K562 (cell line): ENCODE measurements around the gene DUSP3. TPM values are rescaled to one million over a fixed set of nuclear protein-coding genes. Genes with fewer than 3 reads are reported as not detected.

Source experiments
- ATAC-seq: fragments of 200-7000 bp; cut with Tn5 transposase; 3 replicates; pipeline ENCODE4 v1.9.1; 2020; ENCODE audit warnings: moderate library complexity
- BruUV-seq: library from RNA; stranded (reverse); fragments of 400-500 nt; replicated peaks from 2 replicates; lab custom pipeline; 2021; lab: Mats Ljungman, UMichigan
- CTCF ChIA-PET: fragments of 300-600 bp; formaldehyde crosslinking; extraction: SDS; loops from one replicate; lab custom pipeline; 2021; ENCODE audit warnings: low intra/inter-chr PET ratio; lab: Yijun Ruan, JAX
- POLR2A ChIA-PET: fragments of 300-600, 350-650 bp; sonication (Branson Sonifier 250); formaldehyde crosslinking; extraction: SDS; loops from one replicate; lab custom pipeline; 2021; ENCODE audit warnings: antibody characterized with exemption, inconsistent platforms; lab: Yijun Ruan, JAX
- DNase-seq, 4 experiments: peaks; one replicate each; pipeline versions ENCODE4 v3.0.0 to v3.0.0-alpha.2; 2011 to 2018; ENCODE audit warnings: low spot score in 3 of 4, mixed read lengths in 3 of 4; ENCODE audit errors: extremely low read depth in 1 of 4
- FAIRE-seq: peaks from 2 replicates; lab custom pipeline; 2011; peaks lifted over from hg19 to GRCh38; lab: Jason Lieb, UNC
- H2AFZ ChIP-seq: 2 replicates; pipeline ENCODE4 v1.6.0; 2011; ENCODE audit warnings: low read depth, low read length, control low read depth, inconsistent platforms
- H3K27ac ChIP-seq: fragments of 200-600 bp; 3 replicates; pipeline ENCODE4 v1.8.0; 2011; ENCODE audit warnings: low read depth, mild to moderate bottlenecking, control low read depth, inconsistent platforms, low read length, moderate library complexity, mixed read lengths; ENCODE audit errors: extremely low read depth
- H3K27me3 ChIP-seq, 2 experiments: fragments of 300-600 bp in 1 of 2; 2 replicates in 1 of 2; 3 replicates in 1 of 2; pipeline versions ENCODE4 v1.6.0 to v1.8.0; 2011; ENCODE audit warnings: inconsistent platforms in 2 of 2, low read length in 2 of 2, mild to moderate bottlenecking in 1 of 2, mixed read lengths in 1 of 2, moderate library complexity in 1 of 2; ENCODE audit not compliant: control insufficient read depth in 2 of 2, insufficient read depth in 2 of 2
- H3K36me3 ChIP-seq: fragments of 300-600 bp; 3 replicates; pipeline ENCODE4 v1.8.0; 2011; ENCODE audit warnings: mild to moderate bottlenecking, low read length, inconsistent platforms; ENCODE audit not compliant: control insufficient read depth, insufficient read depth
- H3K4me1 ChIP-seq, 2 experiments: fragments of 200-600 bp in 1 of 2; replicated peaks in 1 of 2; 2 replicates in 1 of 2; 3 replicates in 1 of 2; pipeline versions ENCODE4 v1.5.1 to v1.8.0; 2011; ENCODE audit warnings: inconsistent platforms in 2 of 2, low read length in 2 of 2, mild to moderate bottlenecking in 1 of 2, mixed read lengths in 1 of 2, moderate library complexity in 1 of 2; ENCODE audit not compliant: control insufficient read depth in 2 of 2, insufficient read depth in 2 of 2
- H3K4me2 ChIP-seq: 2 replicates; pipeline ENCODE4 v1.6.1; 2011; ENCODE audit warnings: low read length, control low read depth, inconsistent platforms, mixed read lengths; ENCODE audit not compliant: insufficient read depth
- H3K4me3 ChIP-seq: fragments of 200-600 bp; sonication (generic), shearing (Covaris generic); 2 replicates; pipeline ENCODE4 v1.5.1; 2016; ENCODE audit warnings: control low read depth, inconsistent platforms
- H3K79me2 ChIP-seq: fragments of 200-600 bp; 3 replicates; pipeline ENCODE4 v1.8.0; 2011; ENCODE audit warnings: low read length, inconsistent platforms; ENCODE audit not compliant: control insufficient read depth, insufficient read depth
- H3K9ac ChIP-seq, 2 experiments: 2 replicates each; pipeline versions ENCODE4 v1.6.0 to v1.6.1; 2011; ENCODE audit warnings: low read depth in 2 of 2, low read length in 2 of 2, control low read depth in 1 of 2, inconsistent platforms in 1 of 2, mild to moderate bottlenecking in 1 of 2, mixed read lengths in 1 of 2; ENCODE audit not compliant: insufficient read depth in 1 of 2
- H3K9me1 ChIP-seq: one replicate; pipeline ENCODE4 v1.6.0; 2011; ENCODE audit warnings: inconsistent platforms, mild to moderate bottlenecking, low read length, moderate library complexity; ENCODE audit not compliant: control insufficient read depth, insufficient read depth
- H3K9me3 ChIP-seq: replicated peaks from 2 replicates; pipeline ENCODE4 v1.5.1; 2011; ENCODE audit warnings: low read depth, low read length, inconsistent platforms; ENCODE audit not compliant: control insufficient read depth, insufficient read depth
- H4K20me1 ChIP-seq: replicated peaks from 2 replicates; pipeline ENCODE4 v1.6.1; 2011; ENCODE audit warnings: low read length, inconsistent platforms, mixed read lengths; ENCODE audit not compliant: control insufficient read depth, insufficient read depth
- DDX20 ChIP-seq: fragments of 450-650 bp; IDR thresholded peaks from 2 replicates; pipeline ENCODE4 v1.6.1; 2016; ENCODE audit warnings: missing genetic modification characterization, low read depth, mild to moderate bottlenecking, missing compliant biosample characterization, moderate library complexity
- KDM4B ChIP-seq, 2 experiments: fragments of 450-650 bp in 1 of 2; sonication (generic) in 1 of 2; IDR thresholded peaks; 2 replicates each; pipeline ENCODE4 v1.6.1; 2016 to 2017; ENCODE audit warnings: borderline replicate concordance in 2 of 2, antibody characterized with exemption in 1 of 2, low read depth in 1 of 2, mild to moderate bottlenecking in 1 of 2
- NFIC ChIP-seq: fragments of 450-650 bp; IDR thresholded peaks from 2 replicates; pipeline ENCODE4 v1.6.1; 2017; ENCODE audit warnings: mild to moderate bottlenecking, inconsistent platforms
- ZNF175 ChIP-seq: fragments of 200-800 bp; sonication (Bioruptor generic); IDR thresholded peaks from 2 replicates; pipeline ENCODE4 v1.6.1; 2016; ENCODE audit warnings: low read depth, mild to moderate bottlenecking, missing genetic modification characterization, missing compliant biosample characterization
- ZNF695 ChIP-seq: fragments of 450-650 bp; formaldehyde crosslinking; IDR thresholded peaks from 2 replicates; pipeline ENCODE4 v1.4.0; 2020; ENCODE audit warnings: mild to moderate bottlenecking, moderate library complexity
- WGBS: fragments of 100-300 bp; shearing (Covaris generic); methylation state at CpG from one replicate; pipeline ENCODE4 v1.1.6; 2016; ENCODE audit warnings: low coverage, mixed read lengths; ENCODE audit not compliant: insufficient coverage; ENCODE audit errors: missing lambda C conversion rate; 5-methylcytosine and 5-hydroxymethylcytosine counted together
- in situ Hi-C: fragments of 300-500 bp; cut with MboI; formaldehyde crosslinking; loops from 4 replicates; pipeline ENCODE4 v1.15.0; 2018; ENCODE audit warnings: inconsistent platforms, mixed read lengths
- intact Hi-C: fragments of 100-400 bp; cut with micrococcal nuclease; formaldehyde crosslinking; loops from 2 replicates; pipeline ENCODE4 v1.14.2; 2022
- polyA plus RNA-seq, 8 experiments: library from polyadenylated mRNA; depleted of rRNA in 4 of 8; stranded (reverse) in 5 of 8; unstranded in 3 of 8; fragments of >200 nt; fragmentation: Nextera tagmentation in 2 of 8; fragmentation: Illumina TruSeq in 1 of 8; extraction: Ambion mirVana in 2 of 8; extraction: Trizol in 1 of 8; gene quantifications; 2 replicates each; pipeline versions ENCODE4 v1.2.1 to v1.2.3, GENCODE V29; 2011 to 2014; ENCODE audit warnings: inconsistent platforms in 1 of 8, missing spikeins in 1 of 8
- total RNA-seq, 7 experiments: library from RNA; depleted of rRNA in 6 of 7; stranded (reverse); fragments of >200 nt in 6 of 7; fragmentation: Illumina TruSeq in 2 of 7; extraction: Trizol in 2 of 7; gene quantifications; 2 replicates each; pipeline versions ENCODE4 v1.2.1 to v1.2.3, GENCODE V29; 2011 to 2021; ENCODE audit warnings: low replicate concordance in 1 of 7
- TF ChIP-seq, protein P1 (sequence below): IDR thresholded peaks from 3 replicates; pipeline ENCODE4 v1.6.1; 2011; ENCODE audit warnings: borderline replicate concordance, mild to moderate bottlenecking; ENCODE audit not compliant: insufficient read length, insufficient read depth
- TF ChIP-seq, protein P2 (sequence below): fragments of 250-450 bp; sonication (Bioruptor Pico); IDR thresholded peaks from 2 replicates; pipeline ENCODE4 v1.8.0; 2022; ENCODE audit warnings: moderate library complexity, mild to moderate bottlenecking, inconsistent platforms
- TF ChIP-seq, protein P3 (sequence below): sonication (generic); formaldehyde crosslinking; IDR thresholded peaks from 2 replicates; pipeline ENCODE4 v1.8.0; 2022; ENCODE audit warnings: missing genetic modification reagents, mild to moderate bottlenecking, moderate library complexity, borderline replicate concordance
- TF ChIP-seq, protein P4 (sequence below): fragments of 250-450 bp; sonication (Bioruptor Pico); IDR thresholded peaks from 2 replicates; pipeline ENCODE4 v1.8.0; 2021; ENCODE audit warnings: mild to moderate bottlenecking, moderate library complexity

The DUSP3 gene
- total and polyA plus RNA-seq, 9 of the 15 experiments (the other 6 are each of a cell fraction or from before 2014, with no cell fraction given): 4.1 to 19.8 (median 12.3) TPM

DNA sequence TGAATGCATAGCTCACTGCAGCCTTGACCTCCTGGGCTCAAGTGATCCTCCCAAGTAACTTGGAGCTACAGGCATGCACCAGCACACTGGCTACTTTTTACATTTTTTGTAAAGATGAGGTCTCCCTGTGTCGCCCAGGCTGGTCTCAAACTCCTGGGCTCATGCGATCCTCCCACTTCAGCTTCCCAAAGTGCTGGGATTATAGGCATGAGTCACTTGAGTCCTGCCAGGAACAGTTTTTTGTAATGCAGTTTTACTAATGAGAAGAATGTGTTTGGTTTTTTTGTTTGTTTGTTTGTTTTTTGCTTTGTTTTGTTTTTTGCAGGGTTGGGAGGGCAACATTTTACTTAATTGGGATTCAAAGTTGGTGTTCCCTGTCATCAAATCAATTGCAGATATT is 42.4 kb downstream of the DUSP3 start:
- no peak for ATAC-seq
- intact Hi-C loops (no loop called here), in situ Hi-C loops (no loop called here)
- POLR2A ChIA-PET: interaction anchor here (1.0 kb wide), 1 partner anchor 21 kb away, joined by 5 read pairs; no protein-coding TSS in a partner anchor
- no peaks in the 10 kb centered on the region for H3K36me3 ChIP-seq
- WGBS: 6% methylated on average over 2 of the region's 2 CpGs
- H3K4me3 ChIP-seq: no peak overlapping the region
- no peaks in the 10 kb centered on the region for H3K9me3 ChIP-seq
- peaks cover 10 to 11% of the 10 kb centered on the region in 2 experiments for H3K27me3 ChIP-seq
- no peak overlapping the region for H3K9ac ChIP-seq
- CTCF ChIA-PET: no interaction called here
- peaks cover 2% of the 10 kb centered on the region for H3K9me1 ChIP-seq
- TF ChIP-seq ZNF695 (CRISPR knock-in tag) (no peak), ZNF175 (CRISPR knock-in tag) (no peak), NFIC (no peak), KDM4B (IDR thresholded peaks at IDR 0.05; ENCODE audit: borderline replicate concordance in 2 of 2, low read depth in 1 of 2) (no peak), DDX20 (tag) (no peak)
- TF ChIP-seq, protein P1, sequence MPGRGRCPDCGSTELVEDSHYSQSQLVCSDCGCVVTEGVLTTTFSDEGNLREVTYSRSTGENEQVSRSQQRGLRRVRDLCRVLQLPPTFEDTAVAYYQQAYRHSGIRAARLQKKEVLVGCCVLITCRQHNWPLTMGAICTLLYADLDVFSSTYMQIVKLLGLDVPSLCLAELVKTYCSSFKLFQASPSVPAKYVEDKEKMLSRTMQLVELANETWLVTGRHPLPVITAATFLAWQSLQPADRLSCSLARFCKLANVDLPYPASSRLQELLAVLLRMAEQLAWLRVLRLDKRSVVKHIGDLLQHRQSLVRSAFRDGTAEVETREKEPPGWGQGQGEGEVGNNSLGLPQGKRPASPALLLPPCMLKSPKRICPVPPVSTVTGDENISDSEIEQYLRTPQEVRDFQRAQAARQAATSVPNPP: no peak
- TF ChIP-seq, protein P2, sequence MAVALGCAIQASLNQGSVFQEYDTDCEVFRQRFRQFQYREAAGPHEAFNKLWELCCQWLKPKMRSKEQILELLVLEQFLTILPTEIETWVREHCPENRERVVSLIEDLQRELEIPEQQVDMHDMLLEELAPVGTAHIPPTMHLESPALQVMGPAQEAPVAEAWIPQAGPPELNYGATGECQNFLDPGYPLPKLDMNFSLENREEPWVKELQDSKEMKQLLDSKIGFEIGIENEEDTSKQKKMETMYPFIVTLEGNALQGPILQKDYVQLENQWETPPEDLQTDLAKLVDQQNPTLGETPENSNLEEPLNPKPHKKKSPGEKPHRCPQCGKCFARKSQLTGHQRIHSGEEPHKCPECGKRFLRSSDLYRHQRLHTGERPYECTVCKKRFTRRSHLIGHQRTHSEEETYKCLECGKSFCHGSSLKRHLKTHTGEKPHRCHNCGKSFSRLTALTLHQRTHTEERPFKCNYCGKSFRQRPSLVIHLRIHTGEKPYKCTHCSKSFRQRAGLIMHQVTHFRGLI (CRISPR knock-in tag): no peak
- TF ChIP-seq, protein P3, sequence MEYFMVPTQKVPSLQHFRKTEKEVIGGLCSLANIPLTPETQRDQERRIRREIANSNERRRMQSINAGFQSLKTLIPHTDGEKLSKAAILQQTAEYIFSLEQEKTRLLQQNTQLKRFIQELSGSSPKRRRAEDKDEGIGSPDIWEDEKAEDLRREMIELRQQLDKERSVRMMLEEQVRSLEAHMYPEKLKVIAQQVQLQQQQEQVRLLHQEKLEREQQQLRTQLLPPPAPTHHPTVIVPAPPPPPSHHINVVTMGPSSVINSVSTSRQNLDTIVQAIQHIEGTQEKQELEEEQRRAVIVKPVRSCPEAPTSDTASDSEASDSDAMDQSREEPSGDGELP: no peak
- TF ChIP-seq, protein P4, sequence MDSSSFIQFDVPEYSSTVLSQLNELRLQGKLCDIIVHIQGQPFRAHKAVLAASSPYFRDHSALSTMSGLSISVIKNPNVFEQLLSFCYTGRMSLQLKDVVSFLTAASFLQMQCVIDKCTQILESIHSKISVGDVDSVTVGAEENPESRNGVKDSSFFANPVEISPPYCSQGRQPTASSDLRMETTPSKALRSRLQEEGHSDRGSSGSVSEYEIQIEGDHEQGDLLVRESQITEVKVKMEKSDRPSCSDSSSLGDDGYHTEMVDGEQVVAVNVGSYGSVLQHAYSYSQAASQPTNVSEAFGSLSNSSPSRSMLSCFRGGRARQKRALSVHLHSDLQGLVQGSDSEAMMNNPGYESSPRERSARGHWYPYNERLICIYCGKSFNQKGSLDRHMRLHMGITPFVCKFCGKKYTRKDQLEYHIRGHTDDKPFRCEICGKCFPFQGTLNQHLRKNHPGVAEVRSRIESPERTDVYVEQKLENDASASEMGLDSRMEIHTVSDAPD (CRISPR knock-in tag): no peak
- no peak overlapping the region for H3K4me2 ChIP-seq
- no peak for DNase-seq
- no peaks in the 10 kb centered on the region; a peak in 1 of 5 replicates for H3K4me1 ChIP-seq
- H3K27ac ChIP-seq: no peak overlapping the region
- no peaks in the 10 kb centered on the region for H4K20me1 ChIP-seq
- no peaks in the 10 kb centered on the region for H3K79me2 ChIP-seq
- BruUV-seq: no TSS peak
- H2AFZ ChIP-seq: no peak overlapping the region
- no peak for FAIRE-seq
